Activated CD4-positive, CD25-positive, alpha-beta regulatory T cell treated with anti-CD3 and anti-CD28 coated beads, Interleukin-2, amount 50 U/mL, for 16 hours (primary cell): ENCODE data around the gene AMOTL1.
"Not testable (repeated sequence)": the region's sequence is repeated elsewhere in the genome, so short reads cannot be mapped to it uniquely, and the experiment has no call there.

Experiments
- DNase-seq: peaks from one replicate; pipeline ENCODE4 v3.0.0-alpha.2; 2020; ENCODE audit warnings: low read depth, low spot score

Gene AMOTL1

GRCh38 chr11:94770563-94771120 lies 2.5 kb downstream of the AMOTL1 start:
- no peak for DNase-seq

- DNase-seq, result no peak
Measured at GRCh38 chr11:94771390-94771789, 3.2 kb downstream of the AMOTL1 start.

- DNase-seq, result no peak
Measured at GRCh38 chr11:94771951-94772350, 3.8 kb downstream of the AMOTL1 start.

- no peak for DNase-seq
Measured at GRCh38 chr11:94773842-94774241, 5.7 kb downstream of the AMOTL1 start.

GRCh38 chr11:94774345-94774744 lies 6.2 kb downstream of the AMOTL1 start:
- no peak for DNase-seq

- no peak for DNase-seq
Measured at GRCh38 chr11:94775567-94776327, 7.6 kb downstream of the AMOTL1 start.

GRCh38 chr11:94776351-94777321 lies 8.5 kb downstream of the AMOTL1 start:
- no peak for DNase-seq

- no peak for DNase-seq
Measured at GRCh38 chr11:94780432-94780831, 12.3 kb downstream of the AMOTL1 start.

GRCh38 chr11:94781837-94782236 lies 13.7 kb downstream of the AMOTL1 start:
- no peak for DNase-seq

GRCh38 chr11:94782446-94782845 lies 14.3 kb downstream of the AMOTL1 start:
- no peak for DNase-seq

GRCh38 chr11:94784884-94785283 lies 16.7 kb downstream of the AMOTL1 start:
- no peak for DNase-seq

GRCh38 chr11:94785509-94785908 lies 17.4 kb downstream of the AMOTL1 start:
- no peak for DNase-seq

GRCh38 chr11:94786264-94787126 lies 18.3 kb downstream of the AMOTL1 start:
- DNase-seq, result no peak

- DNase-seq, result no peak
Measured at GRCh38 chr11:94787801-94788200, 19.6 kb downstream of the AMOTL1 start.

GRCh38 chr11:94788396-94788795 lies 20.2 kb downstream of the AMOTL1 start:
- no peak for DNase-seq

GRCh38 chr11:94790197-94790596 lies 22.0 kb downstream of the AMOTL1 start:
- DNase-seq, result no peak

GRCh38 chr11:94790661-94791180 lies 22.6 kb downstream of the AMOTL1 start:
- no peak for DNase-seq

GRCh38 chr11:94791216-94791889 lies 23.2 kb downstream of the AMOTL1 start:
- DNase-seq, result no peak

- DNase-seq, result not testable (repeated sequence)
Measured at GRCh38 chr11:94791942-94792341, 23.8 kb downstream of the AMOTL1 start.

GRCh38 chr11:94792451-94792850 lies 24.3 kb downstream of the AMOTL1 start:
- DNase-seq, result no peak

- DNase-seq, result no peak
Measured at GRCh38 chr11:94793002-94793401, 24.8 kb downstream of the AMOTL1 start.
